Inflammatory macrophage treated with lipopolysaccharide for 1 hour (primary cell): Measurements from ENCODE around the gene OAS1.
"Not testable (repeated sequence)": the region's sequence is repeated elsewhere in the genome, so short reads cannot be mapped to it uniquely, and the experiment has no call there.

Experiments used
- DNase-seq, 2 donors: peaks; one replicate each; pipeline ENCODE4 v3.0.0-alpha.2; 2020 to 2022

OAS1 gene

DNA sequence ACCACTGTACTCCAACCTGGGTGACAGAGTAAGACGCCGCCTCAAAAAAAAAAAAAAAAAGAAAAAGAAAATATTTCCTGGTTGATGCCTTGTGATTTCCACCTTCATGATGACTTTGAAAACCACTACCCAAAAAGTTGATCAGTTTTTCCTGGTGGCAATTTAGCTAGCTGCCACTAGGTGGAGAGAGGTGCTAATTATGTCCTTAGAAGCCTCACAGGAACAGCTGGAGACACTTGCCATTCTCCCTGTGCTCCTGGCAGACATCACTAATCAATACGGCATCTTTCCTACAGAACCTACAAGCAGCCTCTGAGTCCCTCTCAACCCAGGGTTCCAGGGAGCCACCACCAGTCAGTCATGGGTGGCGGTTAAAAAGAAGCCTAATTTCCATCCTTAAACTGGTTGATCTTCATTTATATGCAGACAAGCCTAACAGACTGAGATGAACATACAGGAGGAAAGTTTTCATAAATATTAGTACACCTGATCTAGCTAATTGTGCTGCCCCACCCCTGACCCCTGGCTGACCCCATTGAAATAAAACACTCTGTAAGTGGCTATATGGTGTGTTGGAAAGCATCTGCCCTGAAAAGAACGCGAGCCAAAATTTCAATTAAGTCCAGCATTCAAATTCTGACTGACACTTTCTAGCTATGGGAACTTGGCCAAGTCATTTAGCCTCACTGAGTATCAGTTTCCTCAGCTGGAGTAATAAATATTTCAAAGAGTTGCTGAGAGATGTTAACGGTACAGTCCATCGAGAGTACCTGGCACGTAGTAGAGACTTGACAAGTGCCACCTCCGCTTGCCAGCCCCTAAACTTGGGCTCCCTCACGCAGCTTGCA lies 6.2 kb upstream of the OAS1 start:
- DNase-seq, result peak; percentile 39 to 84

DNA sequence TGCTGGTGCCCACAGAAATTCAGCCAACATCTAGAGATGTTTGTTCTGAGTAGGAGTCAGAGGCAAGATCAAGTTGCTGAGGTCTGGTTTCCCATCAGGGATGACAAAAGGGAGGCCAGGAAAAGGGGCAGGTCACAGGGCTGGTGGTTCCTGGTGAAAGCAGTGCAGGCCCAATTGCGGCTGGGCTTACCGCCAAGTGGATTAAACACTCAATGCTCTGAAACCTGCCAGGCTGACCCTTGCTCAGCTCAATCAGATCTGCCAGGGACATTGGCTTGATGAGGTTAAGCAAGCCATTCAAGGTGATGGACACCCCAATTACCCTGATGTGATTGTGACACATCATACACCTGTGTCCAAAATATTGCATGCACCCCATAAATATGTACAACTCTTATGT lies 5.5 kb upstream of the OAS1 start:
- DNase-seq, result no peak

DNA sequence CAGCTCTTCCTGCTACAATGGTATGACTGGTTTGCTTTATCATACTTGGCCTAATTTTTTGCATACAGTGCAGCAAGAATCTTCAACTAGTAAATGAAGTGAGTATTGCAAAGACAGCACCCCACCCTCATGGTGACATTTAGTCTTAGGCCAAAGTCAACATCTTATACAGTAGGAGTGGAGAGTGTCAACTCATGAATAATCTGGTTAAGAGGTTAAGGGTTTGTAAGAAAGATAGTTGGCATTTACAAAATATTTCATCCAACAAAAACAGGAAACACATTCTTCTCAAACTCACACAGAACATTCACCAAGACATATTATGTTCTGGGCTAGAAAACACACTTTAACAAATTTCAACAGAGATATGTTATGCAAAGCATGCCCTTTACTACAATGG lies 2.2 kb upstream of the OAS1 start:
- DNase-seq, result no peak

DNA sequence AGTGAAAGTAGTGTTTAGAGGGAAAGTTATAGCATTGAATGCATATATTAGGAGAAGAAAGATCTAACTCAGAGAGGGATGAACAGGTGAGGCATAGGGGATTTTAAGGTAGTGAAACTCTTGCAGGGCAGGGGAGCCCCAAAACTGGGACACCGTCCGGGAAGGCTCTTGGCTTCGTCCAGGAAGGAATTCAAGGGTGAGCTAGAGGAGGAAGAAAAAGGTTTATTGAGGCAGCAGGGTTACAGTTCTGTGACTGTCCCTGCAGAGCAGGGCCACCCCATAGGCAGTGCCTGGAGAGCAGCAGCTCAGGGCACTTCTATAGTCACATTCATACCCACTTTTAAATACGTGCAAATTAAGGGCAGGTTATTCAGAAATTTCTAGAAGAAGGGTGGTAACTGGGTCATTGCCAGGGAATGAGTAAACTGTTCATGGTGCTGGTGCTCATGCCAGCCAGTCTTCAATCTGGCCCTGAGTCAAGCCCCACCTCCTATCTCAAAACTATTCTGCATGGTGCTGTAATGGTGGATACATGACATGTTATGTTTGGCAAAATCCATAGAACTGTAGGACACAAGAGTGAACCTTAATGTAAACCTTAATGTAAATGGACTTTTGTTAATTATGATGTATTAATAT lies 1.2 kb upstream of the OAS1 start:
- DNase-seq, result no peak

DNA sequence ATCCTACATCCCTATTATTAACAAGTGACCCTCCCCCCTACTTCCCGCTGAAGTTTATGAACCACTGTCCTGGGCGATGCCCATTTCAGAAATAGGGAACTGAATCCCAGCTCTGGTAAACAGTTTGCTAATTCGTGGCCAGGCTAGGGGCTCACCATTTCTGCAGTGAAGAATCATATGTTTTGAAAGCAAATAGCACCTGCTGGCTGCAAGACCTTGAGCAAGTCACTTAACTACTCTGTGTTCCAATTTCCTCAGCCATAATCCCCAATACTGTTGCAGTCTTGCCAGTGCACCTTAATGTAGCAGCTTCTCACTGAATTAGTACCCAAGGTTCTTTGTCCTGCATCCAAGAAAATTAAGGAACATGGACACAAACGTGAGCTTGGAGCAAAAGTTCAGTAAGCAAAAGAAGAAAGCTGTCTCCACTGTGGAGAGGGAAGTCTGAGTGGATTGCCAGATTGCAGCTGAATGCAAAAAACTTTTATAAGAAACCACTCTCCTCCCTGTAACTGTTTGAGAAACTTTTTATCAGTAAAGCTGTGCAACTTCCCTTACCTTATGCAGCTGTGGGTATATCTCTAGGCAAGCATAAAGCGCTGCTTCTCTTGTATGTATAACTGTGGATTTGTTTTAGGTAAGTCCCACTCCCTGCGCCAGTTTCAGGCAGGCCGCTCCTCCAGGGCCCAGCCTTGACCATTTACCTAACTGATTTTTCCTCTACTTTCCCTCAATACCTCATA lies 824 bp downstream of the OAS1 start:
- DNase-seq, result peak; percentile 68 to 82

DNA sequence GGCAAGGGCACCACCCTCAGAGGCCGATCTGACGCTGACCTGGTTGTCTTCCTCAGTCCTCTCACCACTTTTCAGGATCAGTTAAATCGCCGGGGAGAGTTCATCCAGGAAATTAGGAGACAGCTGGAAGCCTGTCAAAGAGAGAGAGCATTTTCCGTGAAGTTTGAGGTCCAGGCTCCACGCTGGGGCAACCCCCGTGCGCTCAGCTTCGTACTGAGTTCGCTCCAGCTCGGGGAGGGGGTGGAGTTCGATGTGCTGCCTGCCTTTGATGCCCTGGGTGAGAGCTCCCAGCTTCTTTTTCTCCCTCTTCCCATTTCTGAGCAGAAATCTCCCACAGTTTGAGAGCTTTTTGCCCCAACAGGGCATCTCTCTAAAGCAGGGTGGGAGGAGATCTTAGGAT lies 1.8 kb downstream of the OAS1 start:
- DNase-seq, result no peak

DNA sequence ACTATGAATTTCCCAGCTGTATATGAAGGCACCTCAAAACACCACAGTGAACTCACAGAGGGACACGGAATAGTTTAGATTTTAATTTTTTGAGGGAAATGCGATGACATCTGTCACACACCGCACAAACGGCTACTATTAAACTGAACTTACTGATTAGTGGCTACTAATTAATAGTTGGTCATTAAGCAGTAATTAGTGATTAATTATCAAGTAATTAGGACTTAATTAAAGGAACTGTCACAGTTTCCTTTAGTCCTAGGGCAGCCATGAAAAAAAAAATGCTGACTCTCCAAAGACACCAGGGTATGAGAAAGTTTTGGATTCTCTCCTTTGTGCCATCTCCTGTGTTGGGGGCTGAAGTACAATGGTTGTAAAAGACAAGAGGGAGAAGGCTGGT lies 2.9 kb downstream of the OAS1 start:
- no peak for DNase-seq

DNA sequence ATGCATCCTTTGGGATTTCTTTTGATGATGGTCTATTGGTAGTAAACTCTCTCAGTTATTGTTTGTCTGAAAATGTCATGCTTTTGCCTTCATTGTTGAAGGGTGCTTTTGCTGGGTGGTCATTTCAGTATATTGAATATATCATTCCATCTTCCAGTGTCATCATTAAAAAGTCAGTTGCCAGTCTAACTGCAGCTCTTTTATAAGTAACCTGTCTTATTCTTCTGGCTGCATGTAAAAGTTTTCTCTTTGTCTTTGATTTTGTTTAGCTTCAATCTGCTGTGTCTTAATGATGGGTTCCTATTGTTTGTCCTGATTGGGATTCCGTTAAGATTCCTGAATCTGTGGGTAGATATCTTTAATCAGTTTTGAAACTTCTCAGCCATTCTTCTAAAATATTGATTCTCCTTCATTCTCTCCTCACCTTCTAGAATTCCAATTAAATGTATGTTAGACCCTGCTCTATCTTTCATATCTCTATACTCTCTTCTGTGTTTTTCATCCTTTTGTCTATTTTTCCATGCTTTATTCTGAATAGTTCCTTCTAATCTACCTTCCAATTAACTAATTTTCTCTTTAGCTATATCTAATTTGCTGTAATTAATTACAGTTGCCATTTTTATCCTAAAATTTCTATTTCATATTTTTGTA lies 6.4 kb downstream of the OAS1 start:
- DNase-seq, result no peak

DNA sequence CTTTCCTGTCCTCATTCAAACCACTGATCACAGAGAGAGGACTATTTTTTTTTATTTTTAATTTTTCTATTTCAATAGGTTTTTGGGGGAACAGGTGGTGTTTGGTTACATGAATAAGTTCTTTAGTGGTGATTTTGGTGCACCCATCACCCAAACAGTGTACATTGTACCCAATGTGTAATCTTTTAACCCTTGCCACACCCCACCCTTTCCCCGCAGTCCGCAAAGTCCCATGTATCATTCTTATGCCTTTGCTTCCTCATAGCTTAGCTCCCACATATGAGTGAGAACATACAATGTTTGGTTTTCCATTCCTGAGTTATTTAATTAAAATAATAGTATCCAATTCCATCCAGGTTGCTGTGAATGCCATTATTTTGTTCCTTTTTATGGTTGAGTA lies 7.1 kb downstream of the OAS1 start:
- not testable (repeated sequence) for DNase-seq

DNA sequence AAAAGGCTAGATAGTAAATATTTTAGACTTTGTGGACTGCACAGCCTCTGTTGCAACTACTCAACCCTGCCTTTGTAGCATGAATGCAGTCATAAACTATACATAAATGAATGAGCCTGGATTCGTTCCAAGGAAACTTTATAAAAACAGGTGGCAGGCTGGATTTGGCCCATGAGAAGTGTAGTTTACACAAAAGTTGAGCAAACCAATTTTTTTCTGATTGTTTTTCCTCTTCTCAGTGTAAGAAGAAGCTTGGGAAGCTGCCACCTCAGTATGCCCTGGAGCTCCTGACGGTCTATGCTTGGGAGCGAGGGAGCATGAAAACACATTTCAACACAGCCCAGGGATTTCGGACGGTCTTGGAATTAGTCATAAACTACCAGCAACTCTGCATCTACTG lies 9.5 kb downstream of the OAS1 start:
- no peak for DNase-seq

DNA sequence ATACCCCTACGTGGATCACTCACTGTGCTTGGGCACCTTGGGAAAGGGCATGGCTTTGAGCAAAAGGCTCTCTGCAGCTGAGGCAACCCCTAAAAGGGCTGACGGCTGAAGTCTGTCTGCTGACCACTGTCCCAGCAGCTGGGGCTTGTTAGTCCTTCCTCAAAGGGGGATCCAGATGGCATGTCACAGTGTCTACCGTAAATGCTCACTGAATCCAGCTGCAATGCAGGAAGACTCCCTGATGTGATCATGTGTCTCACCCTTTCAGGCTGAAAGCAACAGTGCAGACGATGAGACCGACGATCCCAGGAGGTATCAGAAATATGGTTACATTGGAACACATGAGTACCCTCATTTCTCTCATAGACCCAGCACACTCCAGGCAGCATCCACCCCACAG lies 12.4 kb downstream of the OAS1 start:
- DNase-seq, result no peak

DNA sequence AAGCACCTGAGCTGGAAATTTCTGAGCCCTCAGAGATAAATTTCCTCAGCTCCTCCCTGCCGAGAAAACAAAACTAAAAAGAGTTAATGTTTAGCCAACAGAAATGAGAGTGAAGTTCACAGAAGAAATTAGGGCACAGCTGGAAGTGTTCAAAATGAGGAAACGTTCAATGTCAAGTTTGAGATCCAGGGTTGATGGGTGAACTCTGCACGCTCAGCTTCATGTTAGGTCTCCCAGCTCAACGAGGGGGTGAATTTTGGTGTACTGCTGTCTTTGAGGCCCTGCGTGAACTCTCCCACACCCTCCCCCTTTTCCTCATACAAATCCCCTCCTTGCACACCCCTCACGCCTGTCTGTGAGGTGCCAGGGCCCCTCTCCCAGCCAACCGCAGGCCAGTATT lies 18.2 kb downstream of the OAS1 start:
- no peak for DNase-seq

DNA sequence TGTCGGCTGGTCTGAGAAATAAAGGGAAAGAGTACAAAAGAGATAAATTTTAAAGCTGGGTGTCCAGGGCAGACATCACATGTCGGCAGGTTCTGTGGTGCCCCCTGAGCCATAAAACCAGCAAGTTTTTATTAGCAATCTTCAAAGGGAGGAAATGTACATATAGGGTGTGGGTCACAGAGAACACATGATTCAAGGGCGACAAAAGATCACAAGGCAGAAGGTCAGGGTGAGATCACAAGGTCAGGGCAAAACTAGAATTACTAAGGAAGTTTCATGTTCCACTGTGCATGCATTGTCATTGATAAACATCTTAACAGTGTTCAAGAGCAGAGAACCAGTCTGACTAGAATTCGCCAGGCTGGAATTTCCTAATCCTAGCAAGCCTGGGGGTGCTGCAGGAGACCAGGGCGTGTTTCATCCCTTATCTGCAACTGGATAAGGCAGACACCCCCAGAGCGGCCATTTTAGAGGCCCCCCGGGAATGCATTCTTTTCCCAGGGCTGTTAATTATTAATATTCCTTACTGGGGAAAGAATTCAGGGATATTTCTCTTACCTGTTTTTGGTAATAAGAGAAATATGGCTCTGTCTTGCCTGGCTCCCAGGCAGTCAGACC lies 19.8 kb downstream of the OAS1 start:
- not testable (repeated sequence) for DNase-seq

DNA sequence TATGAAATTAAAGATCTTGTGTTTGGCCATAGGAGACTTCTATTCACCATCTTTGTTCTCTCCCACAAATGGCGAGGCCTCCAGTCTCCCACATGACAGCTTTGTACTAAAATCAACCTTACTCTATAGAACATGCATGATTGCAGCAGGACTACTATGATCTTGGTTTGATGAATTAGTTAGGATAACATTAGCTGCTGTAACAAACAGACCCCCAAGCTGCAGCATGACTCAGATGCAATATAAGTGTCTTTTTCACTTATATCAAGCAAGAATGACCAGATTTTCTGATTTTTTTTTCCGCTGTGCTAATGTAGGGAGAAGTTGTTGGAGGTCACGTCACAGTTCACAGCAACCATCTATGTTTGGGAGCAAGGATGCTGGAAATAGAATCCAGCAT lies 20.7 kb downstream of the OAS1 start:
- no peak for DNase-seq

DNA sequence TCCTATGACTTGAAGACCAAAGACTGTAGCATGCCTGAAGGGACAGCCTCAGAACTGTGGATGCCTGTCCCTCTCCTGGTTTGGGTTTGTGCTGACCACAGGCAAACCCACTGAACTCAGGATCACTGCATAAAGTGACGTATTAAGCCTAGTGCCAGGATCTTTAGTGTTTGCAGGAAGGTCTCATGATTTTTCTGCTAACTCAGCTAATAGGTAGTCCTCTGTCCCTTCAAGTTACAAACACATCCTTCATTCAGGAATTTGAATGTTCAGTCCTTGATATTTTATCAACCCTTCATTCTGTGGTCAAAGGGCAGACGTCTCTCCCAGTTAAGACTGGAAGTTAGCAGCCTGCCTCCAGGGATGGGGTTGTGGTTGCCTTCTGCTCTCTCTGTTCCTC lies 21.2 kb downstream of the OAS1 start:
- no peak for DNase-seq

DNA sequence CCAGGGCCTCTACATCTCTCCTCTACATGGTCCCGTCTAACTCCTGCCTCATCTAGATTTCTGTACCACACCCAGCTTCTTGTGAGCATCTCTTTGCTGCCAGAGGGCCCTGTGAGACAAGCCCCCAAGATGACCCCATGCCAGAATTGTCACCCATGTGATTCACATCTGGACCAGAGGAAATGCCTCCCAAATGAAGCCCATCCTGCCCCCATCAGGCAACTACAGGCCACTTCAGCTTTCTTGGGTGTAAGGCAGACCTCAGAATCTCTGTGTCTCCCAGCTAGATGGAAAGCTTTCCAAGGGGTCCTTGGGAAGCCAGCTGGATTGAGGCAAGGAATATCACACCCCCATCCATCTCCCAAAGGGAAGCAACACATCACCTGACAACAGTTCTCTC lies 22.2 kb downstream of the OAS1 start:
- DNase-seq, result no peak

DNA sequence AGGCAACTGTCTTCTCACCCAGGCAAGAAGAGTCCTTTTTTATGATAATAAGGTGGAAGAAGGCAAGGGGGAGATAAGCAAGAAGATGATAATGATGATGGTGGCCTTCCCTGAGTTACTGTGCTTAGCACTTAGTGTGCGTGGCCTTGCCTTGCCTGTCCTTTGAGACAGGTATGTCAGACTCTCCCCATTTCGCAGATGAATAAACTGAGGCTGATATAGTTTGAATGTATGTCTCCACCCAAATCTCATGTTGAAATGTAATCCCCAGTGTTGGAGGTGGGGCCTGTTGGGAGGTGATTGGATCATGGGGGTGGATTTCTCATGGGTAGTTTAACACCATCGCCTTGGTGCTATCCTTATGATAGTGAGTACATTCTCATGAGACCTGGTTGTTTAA lies 23.0 kb downstream of the OAS1 start:
- DNase-seq, result no peak

DNA sequence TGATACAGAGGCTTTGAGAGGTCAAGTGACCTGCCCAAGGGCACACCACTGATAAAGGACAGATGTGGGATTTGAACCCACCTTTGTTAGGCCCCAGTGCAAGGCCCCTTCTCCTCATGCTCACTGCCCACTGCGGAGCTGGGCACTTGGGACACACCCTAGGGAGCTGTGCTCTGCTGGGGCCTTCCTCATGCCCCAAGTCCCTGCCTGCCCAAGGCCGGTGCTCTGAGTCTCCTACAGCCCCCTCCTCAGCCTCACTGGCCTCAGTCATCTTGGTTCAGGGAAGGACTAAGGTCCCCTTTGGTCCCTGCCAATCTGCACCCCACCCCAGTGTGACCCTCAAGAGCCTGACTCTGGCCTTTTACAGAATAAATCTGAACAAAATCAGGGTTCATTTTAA lies 23.6 kb downstream of the OAS1 start:
- no peak for DNase-seq

DNA sequence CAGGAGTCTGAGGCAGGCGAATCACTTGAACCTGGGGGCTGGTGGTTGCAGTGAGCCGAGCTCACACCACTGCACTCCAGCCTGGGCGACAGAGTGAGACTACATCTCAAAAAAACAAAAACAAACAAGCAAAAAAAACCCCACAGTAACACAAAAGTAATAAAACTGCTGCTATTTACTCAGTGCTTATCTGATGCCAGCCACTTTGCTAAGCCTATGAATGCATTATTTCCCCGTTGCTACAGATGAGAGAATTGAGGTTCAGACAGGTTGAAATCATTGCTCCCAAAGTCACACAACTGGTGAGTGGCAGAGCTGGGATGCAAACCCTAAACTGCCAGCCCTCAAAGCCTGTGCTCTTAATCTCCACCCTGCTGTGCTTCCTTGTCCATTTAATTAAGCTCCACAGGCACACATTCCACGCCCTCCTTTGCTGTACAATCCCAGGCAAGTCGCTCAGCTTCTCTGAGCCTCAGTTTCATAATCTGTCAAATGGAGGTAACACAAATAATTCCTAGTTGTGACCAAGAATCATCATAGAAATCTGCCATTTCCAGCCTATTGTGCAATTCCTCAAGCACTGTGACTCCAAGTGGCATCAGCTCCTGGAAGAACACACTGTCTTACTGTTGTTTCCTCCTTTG lies 25.8 kb downstream of the OAS1 start:
- DNase-seq, result no peak

DNA sequence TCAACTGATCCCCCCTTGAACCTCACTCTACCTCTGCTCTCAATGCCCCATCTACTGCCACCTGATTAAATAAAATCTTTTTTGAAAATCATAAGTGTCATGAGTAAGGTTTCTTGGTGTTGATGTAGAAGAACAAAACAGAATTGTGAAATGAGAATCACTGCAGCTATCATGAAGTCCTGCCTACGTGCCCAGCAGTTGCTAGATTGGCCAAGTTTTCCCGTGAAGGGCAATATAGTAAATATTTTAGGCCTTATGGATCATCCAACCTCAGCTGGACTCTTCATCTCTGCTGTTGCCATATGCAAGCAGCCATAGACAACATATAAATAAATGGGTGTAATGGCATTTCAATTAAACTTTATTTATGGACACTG lies 26.4 kb downstream of the OAS1 start:
- DNase-seq, result peak in 1 of 2 donors; percentile 53

DNA sequence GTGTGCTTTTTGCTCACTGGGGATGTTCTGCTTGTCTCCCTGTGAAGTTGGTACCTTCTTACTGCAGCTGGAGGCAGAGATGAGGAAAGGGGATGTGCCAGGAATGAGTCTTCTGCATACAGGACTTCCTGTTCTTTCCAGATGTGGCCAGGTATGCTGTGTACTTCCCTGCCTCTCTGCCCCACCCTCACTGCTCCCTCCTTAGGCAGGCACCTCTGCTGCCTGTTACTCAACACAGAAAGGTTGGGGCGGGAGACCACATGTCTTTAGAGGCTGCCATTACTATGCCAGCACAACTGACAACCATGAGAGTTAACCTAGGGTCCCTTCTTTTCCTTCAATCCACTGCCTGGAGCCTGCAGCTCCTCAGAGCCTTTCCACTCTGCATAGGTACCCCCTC lies 29.5 kb downstream of the OAS1 start:
- no peak for DNase-seq

DNA sequence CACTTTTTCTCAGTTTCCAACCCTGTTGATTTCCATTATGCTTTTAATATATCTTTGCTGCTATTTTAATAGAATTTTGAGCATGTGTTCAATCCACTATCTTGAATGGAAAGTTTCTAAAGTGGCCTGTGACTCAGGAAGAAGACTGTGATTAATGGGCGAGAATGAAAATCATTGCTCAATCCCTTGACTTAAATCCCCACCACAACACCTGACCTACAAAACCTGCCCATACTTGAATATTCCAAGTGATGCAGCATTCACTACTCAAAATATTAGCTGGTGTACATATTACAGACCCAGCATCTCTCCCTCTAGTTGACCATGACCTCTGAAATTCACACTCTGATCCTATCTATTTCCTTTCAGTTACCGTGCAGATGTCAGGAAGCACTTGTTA lies 30.2 kb downstream of the OAS1 start:
- no peak for DNase-seq
